ENCODE results near the gene CAD. TPM values are rescaled to one million over a fixed set of nuclear protein-coding genes. Genes with fewer than 3 reads are reported as not detected.

The CAD gene
- total RNA-seq, 3 donors from 2014 or later = 15.5 to 33.4 (median 17.3) TPM

DNA sequence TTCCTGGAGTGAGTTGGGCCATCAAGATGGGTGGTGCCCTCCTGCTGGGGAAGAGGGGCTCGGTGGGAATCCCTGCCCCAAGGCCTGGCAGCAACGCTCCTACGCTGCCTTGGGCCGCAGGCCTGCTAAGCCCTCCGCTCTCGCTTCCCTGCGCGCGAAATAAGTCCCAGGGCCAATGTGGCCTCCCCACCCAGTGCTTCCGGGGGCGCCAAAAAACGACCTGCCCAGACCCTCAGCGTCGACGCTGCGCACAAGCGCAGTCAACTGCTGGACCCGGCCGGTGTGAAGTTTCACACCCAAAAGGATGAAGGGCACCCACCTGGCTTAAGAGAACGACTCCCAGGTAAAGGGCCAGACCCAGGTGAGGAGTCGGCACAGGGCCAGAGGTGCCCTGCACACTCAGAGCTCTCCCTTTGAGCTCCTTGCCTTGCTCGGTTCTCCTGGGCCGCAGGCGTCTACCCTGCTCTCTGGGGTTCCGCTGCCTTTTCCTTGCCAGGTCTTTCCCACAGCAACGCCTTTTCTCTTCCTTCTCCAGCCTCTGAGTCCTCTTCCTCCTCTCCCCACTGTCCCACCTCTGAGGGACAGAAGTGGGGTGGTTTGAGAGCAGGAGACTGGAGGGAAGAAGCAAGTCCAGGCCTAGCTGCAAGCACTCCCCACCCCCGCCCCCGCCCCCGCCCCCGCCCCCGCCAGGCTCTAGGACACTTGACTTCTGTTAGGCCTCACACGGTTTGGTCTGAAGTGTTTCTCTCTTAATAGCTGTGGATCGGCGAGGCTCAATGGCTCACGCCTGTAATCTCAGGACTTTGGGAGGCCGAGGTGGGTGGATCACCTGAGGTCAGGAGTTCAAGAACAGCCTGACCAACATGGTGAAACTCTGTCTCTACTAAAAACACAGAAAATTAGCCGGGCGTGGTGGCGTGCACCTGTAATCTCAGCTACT lies 58.3 kb downstream of the CAD start, which contains the start of gene DNAJC5G:
DNAJC5G (plus strand) TSS at position 223 of the 940 bp plus-strand sequence. CDS start 1,296 bp downstream, outside the sequence.
- TF ChIP-seq POLR2AphosphoS5 (IDR thresholded peaks at IDR 0.05) = no peak
- TF ChIP-seq, protein P1, sequence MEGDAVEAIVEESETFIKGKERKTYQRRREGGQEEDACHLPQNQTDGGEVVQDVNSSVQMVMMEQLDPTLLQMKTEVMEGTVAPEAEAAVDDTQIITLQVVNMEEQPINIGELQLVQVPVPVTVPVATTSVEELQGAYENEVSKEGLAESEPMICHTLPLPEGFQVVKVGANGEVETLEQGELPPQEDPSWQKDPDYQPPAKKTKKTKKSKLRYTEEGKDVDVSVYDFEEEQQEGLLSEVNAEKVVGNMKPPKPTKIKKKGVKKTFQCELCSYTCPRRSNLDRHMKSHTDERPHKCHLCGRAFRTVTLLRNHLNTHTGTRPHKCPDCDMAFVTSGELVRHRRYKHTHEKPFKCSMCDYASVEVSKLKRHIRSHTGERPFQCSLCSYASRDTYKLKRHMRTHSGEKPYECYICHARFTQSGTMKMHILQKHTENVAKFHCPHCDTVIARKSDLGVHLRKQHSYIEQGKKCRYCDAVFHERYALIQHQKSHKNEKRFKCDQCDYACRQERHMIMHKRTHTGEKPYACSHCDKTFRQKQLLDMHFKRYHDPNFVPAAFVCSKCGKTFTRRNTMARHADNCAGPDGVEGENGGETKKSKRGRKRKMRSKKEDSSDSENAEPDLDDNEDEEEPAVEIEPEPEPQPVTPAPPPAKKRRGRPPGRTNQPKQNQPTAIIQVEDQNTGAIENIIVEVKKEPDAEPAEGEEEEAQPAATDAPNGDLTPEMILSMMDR (IDR thresholded peaks at IDR 0.05) = no peak
- no peak for TF ChIP-seq POLR2A (IDR thresholded peaks at IDR 0.05)
- Histone ChIP-seq H3K36me3 (no peaks in the 10 kb centered on the region), H3K27ac (no peak within 1 kb of the TSS), H3K27me3 (peaks cover 0 to under 1% of the 10 kb centered on the region in 2 donors), H3K4me1 (no peaks in the 10 kb centered on the region), H3K4me3 (no peak within 1 kb of the TSS), H3K9me3 (no peaks in the 10 kb centered on the region)
- intact Hi-C loops (cut with DNase I; ENCODE audit: low total_unique reads) = no loop called here
- DNase-seq (ENCODE audit: low spot score in 2 of 2) = no peak

DNA sequence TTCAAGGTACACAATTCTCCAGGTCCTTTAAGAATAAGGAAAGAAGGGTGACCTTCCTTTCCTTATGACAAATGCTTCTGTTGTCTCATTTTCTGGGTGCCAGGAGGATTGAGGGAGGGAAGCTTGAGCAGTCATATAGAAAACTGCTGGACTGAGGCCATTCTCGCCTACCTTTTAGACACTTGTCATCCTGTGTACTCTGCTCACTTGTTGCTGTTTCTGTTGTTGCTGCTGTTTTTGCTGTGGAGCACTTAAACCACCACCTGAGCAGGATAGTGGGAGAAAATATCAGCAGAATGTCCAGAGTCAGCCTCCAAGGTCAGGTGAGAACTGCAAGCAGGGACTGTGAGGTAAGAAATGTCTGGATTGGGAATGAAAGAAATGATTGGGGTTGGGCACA lies 60.8 kb downstream of the CAD start:
- H3K4me3 ChIP-seq = no peak overlapping the region
- no peaks in the 10 kb centered on the region for H3K4me1 ChIP-seq
- no peaks in the 10 kb centered on the region for H3K27me3 ChIP-seq
- TF ChIP-seq, protein P1 (IDR thresholded peaks at IDR 0.05) = no peak
- TF ChIP-seq POLR2AphosphoS5 (IDR thresholded peaks at IDR 0.05) (no peak), POLR2A (IDR thresholded peaks at IDR 0.05) (no peak)
- no peaks in the 10 kb centered on the region for H3K36me3 ChIP-seq
- intact Hi-C loops (cut with DNase I; ENCODE audit: low total_unique reads) = no loop called here
- H3K9me3 ChIP-seq = no peaks in the 10 kb centered on the region
- no peak overlapping the region for H3K27ac ChIP-seq
- DNase-seq (ENCODE audit: low spot score in 2 of 2) = no peak

DNA sequence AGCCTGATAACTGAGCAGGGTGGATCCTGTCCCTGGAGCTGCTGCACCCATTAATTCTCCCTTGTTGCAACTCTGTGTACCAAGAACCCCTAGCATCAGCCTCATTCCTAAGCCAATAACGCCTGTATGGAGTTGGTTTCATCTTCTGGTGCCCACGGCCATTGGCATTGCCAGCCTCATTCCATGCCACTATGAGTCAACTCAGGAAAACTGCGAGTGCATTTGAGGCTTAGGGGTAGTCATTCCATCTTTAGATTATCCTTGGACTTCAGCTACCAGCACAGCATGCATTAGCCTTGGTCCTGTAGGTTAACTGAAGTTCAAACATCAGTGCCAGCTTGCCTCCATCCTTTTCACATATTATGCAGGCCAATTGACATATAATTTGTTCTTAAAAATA lies 63.7 kb downstream of the CAD start:
- H3K36me3 ChIP-seq = no peaks in the 10 kb centered on the region
- no peak overlapping the region for H3K4me3 ChIP-seq
- H3K9me3 ChIP-seq = no peaks in the 10 kb centered on the region
- no peaks in the 10 kb centered on the region for H3K27me3 ChIP-seq
- H3K27ac ChIP-seq = no peak overlapping the region
- DNase-seq (ENCODE audit: low spot score in 2 of 2) = no peak
- intact Hi-C loops (cut with DNase I; ENCODE audit: low total_unique reads) = no loop called here
- no peak for TF ChIP-seq POLR2A (IDR thresholded peaks at IDR 0.05)
- TF ChIP-seq, protein P1 (IDR thresholded peaks at IDR 0.05) = no peak
- TF ChIP-seq POLR2AphosphoS5 (IDR thresholded peaks at IDR 0.05) = no peak
- H3K4me1 ChIP-seq = no peaks in the 10 kb centered on the region

DNA sequence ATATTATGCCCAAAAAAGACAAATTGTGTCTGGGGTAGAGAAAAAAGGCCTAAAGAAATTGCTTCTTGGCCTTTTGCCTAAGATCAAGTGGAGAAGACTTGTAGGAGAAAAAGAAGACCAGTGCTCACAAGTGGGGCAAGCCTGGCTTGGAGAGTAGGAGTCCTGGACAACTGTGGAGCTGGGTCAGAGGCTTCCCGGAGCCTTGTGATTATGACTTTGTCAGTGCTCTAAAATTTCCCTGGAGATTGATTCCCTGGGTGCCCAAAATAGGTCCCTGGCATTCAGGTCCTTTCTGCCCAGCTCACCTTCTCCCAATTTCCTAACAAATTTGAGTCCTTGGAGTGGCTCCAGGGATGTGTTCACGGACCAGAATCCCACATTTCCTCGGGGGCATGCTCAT lies 64.3 kb downstream of the CAD start:
- Histone ChIP-seq H3K27ac (no peak overlapping the region), H3K27me3 (no peaks in the 10 kb centered on the region), H3K4me3 (no peak overlapping the region), H3K4me1 (no peaks in the 10 kb centered on the region), H3K9me3 (no peaks in the 10 kb centered on the region), H3K36me3 (no peaks in the 10 kb centered on the region)
- TF ChIP-seq POLR2A (IDR thresholded peaks at IDR 0.05) = no peak
- TF ChIP-seq, protein P1 (IDR thresholded peaks at IDR 0.05) = no peak
- TF ChIP-seq POLR2AphosphoS5 (IDR thresholded peaks at IDR 0.05) = no peak
- intact Hi-C loops (cut with DNase I; ENCODE audit: low total_unique reads) = no loop called here
- DNase-seq (ENCODE audit: low spot score in 2 of 2) = no peak

DNA sequence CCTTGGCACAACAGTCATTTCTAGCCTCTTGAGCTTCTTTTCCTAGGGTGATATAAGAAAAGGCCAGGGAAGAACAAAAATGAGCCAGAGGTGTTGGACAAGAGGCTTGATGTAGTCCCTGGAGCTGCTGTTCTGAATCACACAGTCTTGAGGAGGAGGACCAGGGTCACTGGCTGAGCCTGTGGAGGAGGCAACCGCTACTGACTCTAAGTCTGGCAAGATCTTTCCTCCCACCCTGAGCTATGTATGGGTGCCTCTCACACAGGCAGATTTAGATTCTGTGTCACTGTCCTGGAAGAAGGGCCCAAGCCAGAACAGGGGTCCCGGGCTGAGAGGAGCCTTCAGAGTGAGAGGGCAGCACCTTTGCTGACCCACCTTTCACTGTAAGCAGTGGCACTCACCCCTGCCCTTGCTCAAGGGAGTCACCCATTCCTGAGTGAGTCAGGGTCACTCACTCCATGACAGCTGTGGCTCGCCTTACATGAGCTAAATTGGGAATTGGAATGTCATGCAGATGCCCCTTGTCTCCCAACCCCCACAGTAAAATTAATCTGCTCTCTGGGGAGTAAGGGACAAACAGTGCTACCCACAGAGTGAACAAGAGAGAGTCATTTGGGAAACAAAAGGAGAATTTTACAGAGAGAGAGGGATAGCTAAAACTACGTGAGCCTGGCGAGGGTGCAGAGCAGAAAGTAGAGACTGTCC lies 64.8 kb downstream of the CAD start, which contains the start of gene TRIM54:
TRIM54 (plus strand) TSS at position 575 of the 705 bp plus-strand sequence. CDS start 303 bp downstream, outside the sequence.
- intact Hi-C loops (cut with DNase I; ENCODE audit: low total_unique reads) = no loop called here
- H3K27ac ChIP-seq = no peak within 1 kb of the TSS
- TF ChIP-seq, protein P1 (IDR thresholded peaks at IDR 0.05) = no peak
- TF ChIP-seq POLR2A (IDR thresholded peaks at IDR 0.05) (no peak), POLR2AphosphoS5 (IDR thresholded peaks at IDR 0.05) (no peak)

More for the DNA sequence above, 64.8 kb downstream of the CAD start, which contains the start of gene TRIM54:
- no peaks in the 10 kb centered on the region for H3K9me3 ChIP-seq
- H3K4me1 ChIP-seq = no peaks in the 10 kb centered on the region
- H3K27me3 ChIP-seq = no peaks in the 10 kb centered on the region
- H3K36me3 ChIP-seq = no peaks in the 10 kb centered on the region
- no peak for DNase-seq (ENCODE audit: low spot score in 2 of 2)
- no peak within 1 kb of the TSS for H3K4me3 ChIP-seq
